SK-N-SH (cell line): ENCODE data around the gene DIS3L2. TPM values are rescaled to one million over a fixed set of nuclear protein-coding genes. Genes with fewer than 3 reads are reported as not detected.
"Not testable (repeated sequence)": the region's sequence is repeated elsewhere in the genome, so short reads cannot be mapped to it uniquely, and the experiment has no call there.

ENCODE experiments used
- CTCF ChIA-PET: fragments of 300-600, 350-600 bp; formaldehyde crosslinking; extraction: SDS; loops from one replicate; lab custom pipeline; 2021; lab: Yijun Ruan, JAX
- POLR2A ChIA-PET: fragments of 350-600 bp; sonication (Branson Sonifier 250); formaldehyde crosslinking; extraction: SDS; loops from one replicate; lab custom pipeline; 2020; ENCODE audit warnings: antibody characterized with exemption, inconsistent platforms; lab: Yijun Ruan, JAX
- DNase-seq: peaks from one replicate; pipeline ENCODE4 v3.0.0; 2012
- H2AFZ ChIP-seq: fragments of 200-600 bp; sonication (generic); 2 replicates; pipeline ENCODE4 v1.8.1; 2016; ENCODE audit warnings: antibody characterized with exemption, mild to moderate bottlenecking, low read depth
- H3F3A ChIP-seq: fragments of 200-600 bp; sonication (generic); replicated peaks from 2 replicates; pipeline ENCODE3; 2016; ENCODE audit warnings: antibody characterized with exemption, mild to moderate bottlenecking; ENCODE audit not compliant: insufficient read depth
- H3K27ac ChIP-seq, 2 experiments: fragments of 200-500 bp in 1 of 2; fragments of 200-600 bp in 1 of 2; sonication (Bioruptor generic) in 1 of 2; sonication (generic), shearing (Covaris generic) in 1 of 2; 2 replicates each; pipeline versions ENCODE4 v1.5.1 to v1.6.1; 2014 to 2016; ENCODE audit warnings: low read depth in 2 of 2, inconsistent platforms in 1 of 2, low read length in 1 of 2, mild to moderate bottlenecking in 1 of 2, mixed read lengths in 1 of 2
- H3K27me3 ChIP-seq: fragments of 200-600 bp; sonication (generic), shearing (Covaris generic); 2 replicates; pipeline ENCODE4 v1.6.1; 2016; ENCODE audit warnings: mixed run types; ENCODE audit not compliant: insufficient read depth
- H3K36me3 ChIP-seq, 2 experiments: fragments of 200-500 bp in 1 of 2; fragments of 200-600 bp in 1 of 2; sonication (Bioruptor generic) in 1 of 2; sonication (generic) in 1 of 2; replicated peaks in 1 of 2; 2 replicates each; pipeline versions ENCODE3 to v1.5.1; 2014 to 2016; ENCODE audit warnings: low read length in 1 of 2, mild to moderate bottlenecking in 1 of 2; ENCODE audit not compliant: insufficient read depth in 2 of 2, control insufficient read depth in 1 of 2
- H3K4me1 ChIP-seq, 2 experiments: fragments of 200-500 bp in 1 of 2; fragments of 200-600 bp in 1 of 2; sonication (Bioruptor generic) in 1 of 2; sonication (generic), shearing (Covaris generic) in 1 of 2; 2 replicates each; pipeline versions ENCODE4 v1.5.1 to v1.6.1; 2014 to 2016; ENCODE audit warnings: low read depth in 1 of 2, low read length in 1 of 2, mixed run types in 1 of 2; ENCODE audit not compliant: insufficient read depth in 2 of 2, control insufficient read depth in 1 of 2
- H3K4me2 ChIP-seq: fragments of 200-600 bp; sonication (generic), shearing (Covaris generic); 2 replicates; pipeline ENCODE4 v1.6.1; 2017; ENCODE audit warnings: mixed run types
- H3K4me3 ChIP-seq, 2 experiments: fragments of 200-500 bp in 1 of 2; fragments of 200-600 bp in 1 of 2; sonication (Bioruptor generic) in 1 of 2; sonication (generic), shearing (Covaris generic) in 1 of 2; 2 replicates each; pipeline versions ENCODE4 v1.5.1 to v1.8.1; 2014 to 2016; ENCODE audit warnings: low read depth in 2 of 2, inconsistent platforms in 1 of 2, low read length in 1 of 2, mild to moderate bottlenecking in 1 of 2, mixed read lengths in 1 of 2, moderate library complexity in 1 of 2
- H3K79me2 ChIP-seq: fragments of 200-600 bp; sonication (generic); 2 replicates; pipeline ENCODE4 v1.8.1; 2017; ENCODE audit warnings: mild to moderate bottlenecking; ENCODE audit not compliant: insufficient read depth
- H3K9ac ChIP-seq: fragments of 200-600 bp; sonication (generic); 2 replicates; pipeline ENCODE4 v1.6.1; 2017; ENCODE audit warnings: mixed run types
- H3K9me2 ChIP-seq: fragments of 200-600 bp; sonication (generic); 2 replicates; pipeline ENCODE4 v1.6.1; 2017; ENCODE audit warnings: mixed run types
- H3K9me3 ChIP-seq: fragments of 200-600 bp; sonication (generic); 2 replicates; pipeline ENCODE4 v1.6.1; 2017; ENCODE audit warnings: mixed run types, mild to moderate bottlenecking, moderate library complexity
- H4K20me1 ChIP-seq: fragments of 200-600 bp; sonication (generic); 2 replicates; pipeline ENCODE4 v1.6.1; 2017; ENCODE audit warnings: mild to moderate bottlenecking, mixed run types; ENCODE audit not compliant: insufficient read depth
- CHD2 ChIP-seq: fragments of 150-350 bp; IDR thresholded peaks from 2 replicates; pipeline ENCODE4 v1.6.1; 2018; ENCODE audit warnings: low read length; ENCODE audit not compliant: partially characterized antibody
- EP300 ChIP-seq, 2 experiments: IDR thresholded peaks; 2 replicates each; pipeline versions ENCODE4 v1.4.0 to v1.6.1; 2012; ENCODE audit warnings: borderline replicate concordance in 1 of 2, low read depth in 1 of 2, low read length in 1 of 2
- FOXM1 ChIP-seq: IDR thresholded peaks from 2 replicates; pipeline ENCODE4 v1.4.0; 2012; ENCODE audit warnings: low read depth, mild to moderate bottlenecking
- GABPA ChIP-seq: IDR thresholded peaks from 2 replicates; pipeline ENCODE4 v1.4.0; 2012; ENCODE audit warnings: low read depth, mild to moderate bottlenecking
- GATA2 ChIP-seq: sonication (generic); formaldehyde crosslinking; IDR thresholded peaks from 2 replicates; pipeline ENCODE4 v1.5.0; 2020; ENCODE audit warnings: mild to moderate bottlenecking, missing genetic modification reagents
- MEF2A ChIP-seq: IDR thresholded peaks from 2 replicates; pipeline ENCODE4 v1.4.0; 2012; ENCODE audit warnings: low read depth, borderline replicate concordance
- POLR2AphosphoS5 ChIP-seq: IDR thresholded peaks from 2 replicates; pipeline ENCODE4 v1.6.1; 2012; ENCODE audit warnings: low read depth, low read length
- RAD21 ChIP-seq: IDR thresholded peaks from 2 replicates; pipeline ENCODE4 v1.6.1; 2012; ENCODE audit warnings: mild to moderate bottlenecking, low read length
- RXRA ChIP-seq: IDR thresholded peaks from 2 replicates; pipeline ENCODE4 v1.4.0; 2012; ENCODE audit warnings: low read depth, mild to moderate bottlenecking, borderline replicate concordance
- SMC3 ChIP-seq: IDR thresholded peaks from 2 replicates; pipeline ENCODE4 v1.6.1; 2012; ENCODE audit warnings: low read depth, low read length, improper control_type of control experiment
- WGBS: methylation state at CpG from one replicate; pipeline ENCODE4 v1.1.6; 2017; ENCODE audit warnings: low lambda C conversion rate; 5-methylcytosine and 5-hydroxymethylcytosine counted together
- polyA plus RNA-seq, 3 experiments: library from polyadenylated mRNA; depleted of rRNA; stranded (reverse); fragments of >200 nt; gene quantifications; 2 replicates each; pipeline ENCODE4 v1.2.3, GENCODE V29; 2012
- TF ChIP-seq, protein P1 (sequence below): IDR thresholded peaks from 2 replicates; pipeline ENCODE4 v1.6.1; 2012; ENCODE audit warnings: mild to moderate bottlenecking, low read depth, low read length, moderate library complexity
- TF ChIP-seq, protein P2 (sequence below): IDR thresholded peaks from 2 replicates; pipeline ENCODE4 v1.4.0; 2012; ENCODE audit warnings: low read depth, borderline replicate concordance

Gene DIS3L2
- polyA plus RNA-seq, 1 of the 3 experiments (the other 2 are of a cell fraction), result 17.9 TPM

DNA sequence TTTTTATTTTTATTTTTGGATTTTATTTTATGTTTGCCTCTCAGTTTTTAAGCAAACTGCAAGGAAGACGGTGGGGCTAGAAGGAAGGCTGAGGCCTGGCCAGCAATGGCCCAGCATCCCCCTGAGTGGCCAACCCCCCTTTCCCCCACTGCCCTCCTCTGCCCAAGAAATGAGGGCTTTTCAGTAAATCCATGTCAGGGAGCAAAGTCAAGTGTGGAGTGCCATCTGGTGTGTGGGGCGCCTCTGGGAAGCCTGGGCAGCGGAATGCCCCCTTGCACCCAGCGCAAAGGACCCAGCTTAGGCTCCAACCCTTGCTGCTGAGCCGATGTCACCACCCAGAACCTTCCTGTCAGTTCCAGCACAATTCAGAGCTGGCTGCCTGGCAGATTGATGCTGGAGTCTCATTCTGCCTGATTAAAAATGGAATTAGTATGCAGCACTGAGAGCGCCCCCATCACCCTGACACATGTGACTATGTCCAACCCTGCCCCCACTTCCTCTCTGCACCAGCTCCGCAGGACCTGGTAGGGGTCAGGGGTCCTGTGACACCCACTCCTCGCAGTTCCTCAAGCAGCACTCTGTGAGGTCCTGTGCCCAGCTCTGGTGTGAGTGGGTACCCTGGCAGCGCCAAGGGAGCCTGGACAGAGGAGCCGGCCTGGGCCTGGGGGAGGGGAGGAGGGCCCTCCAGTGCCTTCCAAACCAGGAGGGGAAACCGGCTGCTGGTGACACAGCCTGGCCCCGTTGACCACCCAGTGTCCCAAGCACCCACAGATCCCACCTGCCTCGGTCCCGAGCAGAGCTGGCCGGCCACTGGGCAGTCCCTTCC, 407.8 kb downstream of the DIS3L2 start (continued):
- TF ChIP-seq, protein P1, sequence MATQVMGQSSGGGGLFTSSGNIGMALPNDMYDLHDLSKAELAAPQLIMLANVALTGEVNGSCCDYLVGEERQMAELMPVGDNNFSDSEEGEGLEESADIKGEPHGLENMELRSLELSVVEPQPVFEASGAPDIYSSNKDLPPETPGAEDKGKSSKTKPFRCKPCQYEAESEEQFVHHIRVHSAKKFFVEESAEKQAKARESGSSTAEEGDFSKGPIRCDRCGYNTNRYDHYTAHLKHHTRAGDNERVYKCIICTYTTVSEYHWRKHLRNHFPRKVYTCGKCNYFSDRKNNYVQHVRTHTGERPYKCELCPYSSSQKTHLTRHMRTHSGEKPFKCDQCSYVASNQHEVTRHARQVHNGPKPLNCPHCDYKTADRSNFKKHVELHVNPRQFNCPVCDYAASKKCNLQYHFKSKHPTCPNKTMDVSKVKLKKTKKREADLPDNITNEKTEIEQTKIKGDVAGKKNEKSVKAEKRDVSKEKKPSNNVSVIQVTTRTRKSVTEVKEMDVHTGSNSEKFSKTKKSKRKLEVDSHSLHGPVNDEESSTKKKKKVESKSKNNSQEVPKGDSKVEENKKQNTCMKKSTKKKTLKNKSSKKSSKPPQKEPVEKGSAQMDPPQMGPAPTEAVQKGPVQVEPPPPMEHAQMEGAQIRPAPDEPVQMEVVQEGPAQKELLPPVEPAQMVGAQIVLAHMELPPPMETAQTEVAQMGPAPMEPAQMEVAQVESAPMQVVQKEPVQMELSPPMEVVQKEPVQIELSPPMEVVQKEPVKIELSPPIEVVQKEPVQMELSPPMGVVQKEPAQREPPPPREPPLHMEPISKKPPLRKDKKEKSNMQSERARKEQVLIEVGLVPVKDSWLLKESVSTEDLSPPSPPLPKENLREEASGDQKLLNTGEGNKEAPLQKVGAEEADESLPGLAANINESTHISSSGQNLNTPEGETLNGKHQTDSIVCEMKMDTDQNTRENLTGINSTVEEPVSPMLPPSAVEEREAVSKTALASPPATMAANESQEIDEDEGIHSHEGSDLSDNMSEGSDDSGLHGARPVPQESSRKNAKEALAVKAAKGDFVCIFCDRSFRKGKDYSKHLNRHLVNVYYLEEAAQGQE, result no peak
- no peak for TF ChIP-seq GATA2 (CRISPR knock-in tag)
- no peak for TF ChIP-seq RXRA
- TF ChIP-seq, protein P2, sequence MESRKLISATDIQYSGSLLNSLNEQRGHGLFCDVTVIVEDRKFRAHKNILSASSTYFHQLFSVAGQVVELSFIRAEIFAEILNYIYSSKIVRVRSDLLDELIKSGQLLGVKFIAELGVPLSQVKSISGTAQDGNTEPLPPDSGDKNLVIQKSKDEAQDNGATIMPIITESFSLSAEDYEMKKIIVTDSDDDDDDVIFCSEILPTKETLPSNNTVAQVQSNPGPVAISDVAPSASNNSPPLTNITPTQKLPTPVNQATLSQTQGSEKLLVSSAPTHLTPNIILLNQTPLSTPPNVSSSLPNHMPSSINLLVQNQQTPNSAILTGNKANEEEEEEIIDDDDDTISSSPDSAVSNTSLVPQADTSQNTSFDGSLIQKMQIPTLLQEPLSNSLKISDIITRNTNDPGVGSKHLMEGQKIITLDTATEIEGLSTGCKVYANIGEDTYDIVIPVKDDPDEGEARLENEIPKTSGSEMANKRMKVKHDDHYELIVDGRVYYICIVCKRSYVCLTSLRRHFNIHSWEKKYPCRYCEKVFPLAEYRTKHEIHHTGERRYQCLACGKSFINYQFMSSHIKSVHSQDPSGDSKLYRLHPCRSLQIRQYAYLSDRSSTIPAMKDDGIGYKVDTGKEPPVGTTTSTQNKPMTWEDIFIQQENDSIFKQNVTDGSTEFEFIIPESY, result no peak
- no peak for TF ChIP-seq EP300 (IDR thresholded peaks at IDR 0.05; ENCODE audit: borderline replicate concordance in 1 of 2, low read depth in 1 of 2, low read length in 1 of 2)
- TF ChIP-seq GABPA, result no peak
- TF ChIP-seq CHD2, result no peak
- TF ChIP-seq SMC3, result no peak
- no peak for TF ChIP-seq MEF2A
- no peak for TF ChIP-seq FOXM1
- TF ChIP-seq RAD21, result no peak
- TF ChIP-seq POLR2AphosphoS5, result no peak

DNA sequence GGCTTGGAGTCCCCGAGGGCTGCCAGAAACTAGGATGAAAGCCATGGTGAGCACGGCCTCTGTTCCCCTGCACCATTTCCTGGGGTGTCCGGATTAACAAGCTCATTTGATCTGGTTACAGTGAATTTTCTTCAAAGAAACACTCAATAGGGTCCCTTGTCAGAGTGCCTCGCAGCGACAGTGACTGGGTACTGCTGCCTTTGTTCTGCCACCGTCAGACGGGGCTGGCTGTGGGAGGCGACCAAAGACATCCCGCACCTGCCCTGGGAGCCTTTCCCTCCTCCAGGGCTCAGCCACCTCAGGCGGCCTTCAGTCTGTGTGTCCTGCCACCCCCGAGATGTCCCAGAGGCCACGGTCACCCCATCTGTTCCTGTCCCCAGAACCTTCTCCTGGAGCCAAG, 408.5 kb downstream of the DIS3L2 start:
- DNase-seq, H3K4me1 ChIP-seq, H3K36me3 ChIP-seq, H3K79me2 ChIP-seq, H3K27me3 ChIP-seq, H3K9ac ChIP-seq, H3K4me3 ChIP-seq, H3K9me2 ChIP-seq, POLR2A ChIA-PET, H4K20me1 ChIP-seq, H3K9me3 ChIP-seq, H2AFZ ChIP-seq, H3K4me2 ChIP-seq, H3F3A ChIP-seq, H3K27ac ChIP-seq: not testable (repeated sequence)
- no CpG with 5 or more reads among the region's 12 CpGs for WGBS
- CTCF ChIA-PET, result interaction anchor here (1.9 kb wide), 1 partner anchor 65 kb away, joined by 4 read pairs; no protein-coding TSS in a partner anchor
